HG03565 (cell line): ENCODE data around the gene LRFN2.

Experiments used
- ATAC-seq: cut with Tn5 transposase; IDR thresholded peaks from one replicate; pipeline ENCODE4 v1.9.1; 2021; ENCODE audit warnings: mild to moderate bottlenecking, moderate library complexity; ENCODE audit not compliant: unreplicated experiment

The LRFN2 gene

DNA sequence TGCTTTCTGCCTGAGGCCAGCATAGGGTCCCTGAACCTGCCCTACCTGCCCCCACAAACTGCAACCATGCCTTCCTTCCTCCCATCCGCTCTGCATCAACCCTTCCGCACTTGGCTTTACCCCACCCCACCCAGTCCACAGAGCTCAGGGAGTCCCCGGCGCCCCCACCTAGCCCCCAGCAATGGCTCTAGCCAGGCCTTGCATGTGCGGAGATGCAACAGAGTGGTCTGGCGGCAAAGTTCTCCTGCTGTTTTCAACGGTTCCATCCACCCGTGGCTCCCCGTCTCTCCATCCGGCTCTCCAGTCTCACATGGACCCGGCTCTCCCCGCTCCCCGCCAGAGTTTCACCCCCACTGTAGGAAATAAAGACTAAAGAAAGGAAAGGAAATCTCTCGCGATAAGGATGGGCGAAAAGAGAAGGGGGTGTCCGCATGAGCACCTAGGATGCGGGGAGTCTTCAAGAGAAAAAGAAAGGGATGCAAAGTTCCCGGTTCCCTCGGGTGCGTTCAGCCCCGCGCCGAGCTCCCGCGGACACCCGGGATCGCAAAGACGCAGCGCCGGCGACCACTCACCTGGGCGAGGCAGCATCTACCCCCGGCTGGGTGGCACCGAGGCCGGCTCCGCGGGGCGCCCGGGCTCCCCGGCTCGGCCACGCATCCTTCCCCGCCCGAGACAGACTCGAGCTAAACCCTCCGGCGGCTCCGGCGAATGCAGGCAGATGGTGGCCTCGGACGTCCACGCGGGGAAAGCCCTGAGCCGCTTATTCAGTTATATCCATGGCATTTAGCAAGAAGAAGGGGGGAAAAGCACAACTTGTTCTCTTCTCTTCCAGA is 579 bp downstream of the LRFN2 start:
- ATAC-seq: no peak

DNA sequence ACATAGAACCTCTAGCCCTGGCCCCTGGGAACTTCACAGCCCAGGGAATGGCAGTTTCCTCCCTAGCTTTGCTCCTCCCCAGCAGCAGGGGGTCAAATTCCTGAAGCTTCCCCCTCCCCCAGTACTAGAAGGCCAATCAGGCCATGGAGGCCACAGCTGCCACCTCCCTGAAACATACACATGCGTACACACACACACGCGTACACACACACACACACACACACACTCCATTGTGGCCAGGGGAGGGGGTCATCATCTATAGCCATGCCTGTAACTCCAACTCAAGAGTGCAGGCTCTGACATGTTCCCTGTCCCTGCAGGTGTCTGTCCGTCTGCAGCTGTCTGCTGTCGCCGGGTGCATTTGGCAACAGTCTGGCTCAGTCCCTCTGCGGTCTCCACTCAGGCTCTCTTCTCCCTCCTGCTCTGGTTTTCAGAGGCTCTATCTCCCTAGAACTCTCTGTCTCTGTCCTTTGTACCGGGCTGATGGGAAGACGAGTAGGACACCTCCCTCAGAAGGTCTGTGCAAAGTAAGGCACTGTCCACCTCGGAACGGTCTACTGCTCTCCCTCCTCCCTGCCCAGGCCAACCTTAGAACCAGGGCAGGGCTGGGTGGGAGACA is 1.4 kb downstream of the LRFN2 start:
- no peak for ATAC-seq

DNA sequence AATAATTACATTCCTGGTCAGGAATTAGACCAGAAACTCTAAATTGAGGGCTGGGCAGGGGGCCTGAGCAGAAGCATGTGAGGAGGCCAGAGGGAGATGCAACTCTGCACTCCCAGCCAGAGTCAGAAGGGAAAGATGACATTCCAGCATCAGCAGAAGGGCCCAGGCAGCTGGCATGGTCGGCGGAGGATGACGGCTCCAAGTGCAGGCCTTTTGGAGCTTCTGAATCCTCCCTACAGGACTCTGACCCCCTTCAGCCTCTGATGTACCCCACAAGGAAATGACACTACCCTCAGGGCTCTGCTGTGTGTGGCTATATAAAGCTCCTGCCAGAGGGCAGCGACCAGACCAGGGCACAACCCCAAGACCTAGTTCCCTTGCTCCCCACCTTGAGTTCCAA is 1.9 kb downstream of the LRFN2 start:
- no peak for ATAC-seq

DNA sequence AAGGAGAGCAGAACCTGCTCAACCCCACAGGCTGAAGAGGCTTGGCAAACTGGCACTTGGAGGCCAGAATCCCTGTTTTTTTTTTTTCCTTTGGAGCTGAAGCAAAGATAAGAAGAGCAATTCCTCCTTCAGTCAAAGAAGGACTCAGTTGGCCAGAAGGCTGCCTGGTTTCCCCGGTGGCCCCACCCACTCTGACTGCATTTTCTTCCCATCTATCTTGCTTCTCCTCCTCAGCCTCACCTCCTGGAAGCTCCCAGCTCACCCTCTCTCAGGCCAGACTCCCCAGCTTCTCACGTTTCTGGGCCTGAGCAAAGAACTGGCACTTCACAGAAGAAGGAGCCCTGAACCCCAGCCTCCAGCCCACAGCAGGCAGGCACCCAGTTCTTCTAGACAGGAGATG is 2.4 kb downstream of the LRFN2 start:
- no peak for ATAC-seq

DNA sequence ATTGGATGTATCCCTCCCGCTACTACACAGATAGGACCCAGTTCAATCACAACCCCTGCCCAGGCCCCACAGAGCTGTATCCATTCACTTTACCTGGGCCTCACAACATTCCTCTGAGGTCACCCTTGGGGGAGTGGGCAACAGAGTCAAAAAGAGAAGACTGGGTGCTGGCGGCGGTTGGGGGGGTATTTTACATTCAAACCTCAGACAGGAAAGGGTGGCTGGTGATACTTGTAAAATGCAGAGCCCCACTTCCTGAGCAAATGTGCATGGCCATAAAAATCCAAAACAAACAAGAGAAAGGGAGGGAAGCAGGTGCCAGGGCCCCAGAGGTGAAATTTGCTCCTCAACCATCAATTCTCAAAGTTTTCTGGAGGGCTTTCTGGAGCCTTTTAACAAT is 3.5 kb downstream of the LRFN2 start:
- no peak for ATAC-seq

- ATAC-seq: no peak
Measured at GRCh38 chr6:40582892-40583291, 4.3 kb downstream of the LRFN2 start.

DNA sequence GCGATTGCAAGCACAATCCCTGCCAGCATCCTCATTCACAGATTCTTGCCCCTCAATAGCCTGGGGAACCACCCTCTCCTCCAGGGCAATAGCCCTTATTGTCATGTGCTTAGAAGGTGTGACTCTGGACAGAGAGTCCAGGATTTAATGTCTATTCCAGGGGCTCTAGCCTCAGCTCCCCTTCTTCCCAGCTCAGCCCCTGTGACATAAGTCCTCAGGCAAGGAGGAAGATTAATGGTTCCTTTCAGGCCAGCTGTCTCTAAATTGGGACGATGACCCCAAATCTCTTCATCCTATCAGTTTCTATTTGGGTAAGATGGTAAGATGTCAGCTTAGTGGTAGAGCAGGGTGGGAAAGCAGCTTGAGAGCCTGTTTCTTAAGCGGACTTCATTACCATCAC is 8.1 kb downstream of the LRFN2 start:
- no peak for ATAC-seq

DNA sequence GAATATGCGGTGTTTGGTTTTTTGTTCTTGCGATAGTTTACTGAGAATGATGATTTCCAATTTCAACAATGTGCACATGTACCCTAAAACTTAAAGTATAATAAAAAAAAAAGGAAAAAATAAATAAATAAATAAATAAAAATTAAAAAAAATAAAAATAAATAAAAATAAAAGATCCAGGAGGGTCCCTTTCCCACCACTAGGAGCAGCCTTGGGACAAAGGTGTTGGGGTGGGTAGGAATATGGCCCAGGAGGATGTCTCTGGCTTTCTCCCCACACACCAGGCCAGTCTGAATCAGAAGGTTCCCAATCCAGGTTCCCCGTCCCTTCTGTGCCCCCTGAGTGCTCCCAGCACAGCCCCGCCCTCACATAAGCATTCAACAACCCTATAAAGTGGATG is 9.5 kb downstream of the LRFN2 start:
- no peak for ATAC-seq

DNA sequence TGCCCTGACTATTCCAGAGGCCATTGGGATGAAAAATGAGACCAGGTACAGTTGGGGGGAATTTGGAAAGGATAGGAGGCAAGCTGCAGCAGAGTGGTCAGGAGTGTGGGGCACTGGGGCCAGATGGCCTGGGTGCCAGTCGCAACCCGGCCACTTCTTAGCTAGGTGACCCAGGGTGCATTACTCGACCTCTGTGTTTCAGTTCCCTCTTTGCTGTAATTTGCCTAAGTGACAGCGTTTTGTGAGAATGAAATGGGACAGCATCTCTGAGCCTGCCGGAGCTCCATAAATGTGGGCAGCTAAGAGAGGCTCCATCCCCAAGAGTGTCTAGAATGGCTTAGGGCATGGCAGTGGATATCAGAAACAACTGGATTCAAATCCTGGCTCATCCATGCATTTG is 13.9 kb downstream of the LRFN2 start:
- no peak for ATAC-seq

DNA sequence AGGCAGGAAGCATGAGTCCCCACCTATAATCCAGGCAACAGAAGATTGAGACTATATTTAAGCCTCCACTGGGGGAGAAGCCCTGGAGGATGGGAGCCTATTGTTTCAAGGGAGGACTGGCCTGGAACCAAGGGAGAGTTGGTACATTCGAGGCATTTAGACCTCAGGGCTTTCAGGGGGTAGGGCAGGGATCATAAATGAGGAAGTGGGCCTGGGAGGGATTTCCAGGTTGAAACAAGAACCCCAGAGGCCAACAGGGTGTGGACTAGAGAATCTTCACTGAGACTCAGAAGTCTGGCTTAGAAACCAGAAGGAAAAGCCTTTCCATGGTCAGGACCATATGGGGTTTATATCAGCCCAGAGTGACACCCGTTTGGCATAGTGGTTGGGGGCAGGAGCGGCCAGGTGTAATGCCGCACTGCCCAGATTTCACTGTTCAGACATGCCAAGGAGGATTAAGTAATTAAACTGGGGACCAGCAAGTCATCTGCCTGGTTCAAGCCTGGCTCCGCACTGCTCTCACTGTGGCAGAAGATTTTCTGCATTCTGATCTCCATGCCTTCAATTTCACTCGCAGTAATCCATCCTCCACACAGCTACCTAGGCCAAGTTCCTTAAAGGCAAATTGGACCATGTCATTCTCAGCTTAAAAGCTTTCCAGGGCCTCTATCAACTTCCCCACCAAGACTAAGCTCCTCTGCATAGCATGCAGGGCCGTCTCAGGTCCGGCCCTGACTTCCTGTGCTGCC is 17.8 kb downstream of the LRFN2 start:
- ATAC-seq: no peak

DNA sequence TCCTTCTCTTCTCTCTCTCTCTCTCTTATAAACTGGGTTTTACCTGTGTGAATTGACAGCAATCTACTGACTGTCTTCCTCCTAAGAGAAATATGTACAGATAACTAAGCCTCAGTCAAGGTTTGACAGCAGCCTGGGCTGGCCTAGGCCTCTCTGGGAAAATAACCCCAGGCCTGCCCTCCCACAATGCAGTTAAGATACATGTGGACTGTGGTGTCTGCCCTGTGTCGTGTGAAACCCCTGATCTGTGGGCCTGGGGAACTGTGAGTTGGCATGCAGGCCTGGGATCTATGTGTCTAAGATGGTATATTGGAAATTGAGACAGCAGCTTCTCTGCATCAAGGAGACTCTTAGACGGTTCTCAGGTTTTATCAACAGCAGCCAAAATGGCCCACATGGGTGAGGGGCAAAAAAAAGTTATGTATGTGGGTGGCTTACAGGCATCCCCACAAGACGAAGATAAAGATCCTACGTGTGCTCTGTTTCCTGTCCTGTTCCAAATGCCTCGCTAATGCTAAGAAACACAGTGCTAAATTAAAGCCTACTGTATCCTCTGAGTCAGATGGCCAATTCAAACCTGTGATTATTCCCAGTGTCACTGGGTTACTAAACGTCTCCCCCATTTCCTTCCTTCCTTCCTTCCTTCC is 19.0 kb downstream of the LRFN2 start:
- no peak for ATAC-seq

GRCh38 chr6:40563111-40563510 is 24.1 kb downstream of the LRFN2 start:
- no peak for ATAC-seq

GRCh38 chr6:40559056-40559455 is 28.1 kb downstream of the LRFN2 start:
- no peak for ATAC-seq

DNA sequence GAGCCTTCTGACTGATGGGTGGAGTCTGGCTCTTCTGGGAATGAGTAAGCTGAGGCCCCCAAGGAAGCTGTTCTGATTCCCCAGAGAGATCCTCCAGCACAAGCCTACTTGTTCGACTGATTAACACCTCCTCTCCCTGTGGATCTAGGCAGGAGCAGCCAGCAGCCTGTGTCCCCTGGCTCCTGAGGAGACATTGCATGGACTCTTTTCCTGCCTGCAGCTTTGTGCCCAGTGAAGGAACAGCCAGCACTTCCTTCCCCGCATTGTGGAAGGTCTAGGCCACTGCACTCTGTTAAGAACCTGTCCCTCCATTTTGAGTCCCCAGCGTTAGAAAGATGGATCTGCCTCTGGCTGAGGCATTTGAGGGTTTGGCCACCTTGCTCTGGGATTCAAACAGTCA is 29.1 kb downstream of the LRFN2 start:
- ATAC-seq: no peak

GRCh38 chr6:40556881-40557280 is 30.3 kb downstream of the LRFN2 start:
- ATAC-seq: no peak

GRCh38 chr6:40556023-40556422 is 31.1 kb downstream of the LRFN2 start:
- no peak for ATAC-seq

DNA sequence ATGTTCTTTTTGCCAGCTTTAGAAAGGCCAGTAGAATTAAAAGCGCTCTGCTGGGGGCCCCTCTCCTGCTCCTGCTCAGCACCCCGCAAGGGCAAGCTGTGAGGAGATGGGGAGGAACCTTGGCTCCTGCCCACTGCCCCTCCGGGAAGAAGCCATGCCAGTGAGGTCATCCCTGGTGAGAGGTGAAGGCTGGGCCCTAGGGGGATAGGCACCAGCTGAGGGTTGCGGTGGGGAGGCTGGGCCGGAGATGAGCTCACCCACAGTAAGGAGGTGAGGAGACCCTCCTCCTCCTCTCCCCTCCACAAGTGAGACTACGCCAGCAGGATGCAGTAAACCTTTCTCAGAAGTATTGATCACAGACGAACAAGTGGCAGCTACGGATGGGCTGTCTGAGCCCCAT is 32.1 kb downstream of the LRFN2 start:
- ATAC-seq: no peak

DNA sequence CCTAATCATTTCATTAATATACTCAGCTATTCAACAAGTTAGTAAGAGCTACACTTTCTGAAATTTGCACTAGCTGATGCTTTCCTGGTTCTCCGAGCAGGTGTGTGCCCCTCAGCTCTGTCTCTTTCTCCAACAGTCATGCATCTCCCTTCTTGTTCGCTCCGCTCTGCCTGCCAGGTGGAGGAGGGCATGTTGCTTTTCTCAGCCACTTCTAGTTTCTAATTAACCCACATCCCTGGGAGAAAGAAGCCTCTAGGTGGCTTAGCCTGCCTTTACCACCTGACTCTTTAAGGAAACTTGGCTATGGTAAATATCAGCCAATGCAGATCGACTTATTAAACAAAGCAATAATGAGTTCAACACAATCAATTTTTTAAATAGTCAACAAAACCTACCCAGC is 34.2 kb downstream of the LRFN2 start:
- ATAC-seq: no peak

GRCh38 chr6:40551966-40552505 is 35.1 kb downstream of the LRFN2 start:
- no peak for ATAC-seq

DNA sequence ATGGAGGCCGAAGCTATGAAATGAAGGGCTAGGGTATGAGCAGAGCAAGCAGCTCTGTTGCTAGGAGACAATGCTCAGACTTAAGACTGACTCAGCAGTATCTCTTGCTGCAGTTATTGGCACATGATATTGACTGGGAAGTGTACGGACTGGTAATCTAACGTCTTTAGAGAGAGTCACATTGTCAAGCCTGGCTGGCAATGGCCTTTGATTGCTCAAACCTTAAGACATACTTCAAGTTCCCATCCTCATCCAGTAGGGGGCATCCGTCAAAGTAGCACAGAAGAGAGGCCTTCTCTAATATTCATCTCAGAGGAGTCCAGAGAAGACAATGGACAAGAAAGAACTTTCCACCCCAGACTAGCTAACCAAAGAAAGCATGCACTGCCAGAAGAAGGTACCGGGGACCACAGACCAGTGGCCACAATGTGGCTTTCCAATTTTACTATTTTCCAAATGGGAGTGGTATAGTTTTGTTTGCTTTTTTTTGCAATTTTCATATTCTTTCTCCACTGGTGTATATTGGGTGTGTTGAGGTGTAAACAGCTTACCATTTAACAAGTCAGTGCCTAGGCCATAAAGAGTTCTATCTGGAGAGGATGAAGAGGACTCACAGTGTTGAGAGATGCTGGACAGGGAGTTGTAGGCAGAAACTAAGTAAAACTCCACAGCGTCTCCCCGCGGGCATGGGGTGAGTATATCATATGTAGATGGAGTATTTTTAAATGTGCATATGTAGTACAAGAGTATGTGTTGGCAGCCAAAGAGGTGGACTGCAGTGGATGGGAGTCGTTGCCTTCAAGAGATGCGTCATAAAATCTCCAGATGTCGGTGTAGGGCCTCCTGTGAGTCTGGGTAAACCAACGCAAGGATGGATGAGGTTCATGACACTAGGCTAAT is 36.7 kb downstream of the LRFN2 start:
- no peak for ATAC-seq
